ENCODE data around the gene STAT5A. TPM values are rescaled to one million over a fixed set of nuclear protein-coding genes. Genes with fewer than 3 reads are reported as not detected.

STAT5A gene
- total RNA-seq, 6 experiments from 2014 or later = 4.8 to 11.5 (median 7.7) TPM

GRCh38 chr17:42339221-42339620 lies 50.9 kb downstream of the STAT5A start:
- no peak overlapping the region for H3K4me3 ChIP-seq
- no peaks in the 10 kb centered on the region for H3K9me3 ChIP-seq
- H3K4me1 ChIP-seq = no peaks in the 10 kb centered on the region
- WGBS (ENCODE audit: insufficient coverage, low coverage, low lambda C conversion rate, missing lambda C conversion rate) = no CpG with 5 or more reads among the region's 5 CpGs
- intact Hi-C loops (cut with DNase I) = loop anchor here in 1 of 2 donors (10.0 kb wide), 1 partner anchor 146 kb away; no protein-coding TSS in a partner anchor
- DNase-seq (no peak), ATAC-seq (no peak)
- no peaks in the 10 kb centered on the region for H3K27me3 ChIP-seq
- H3K27ac ChIP-seq = no peak overlapping the region
- TF ChIP-seq POLR2A (IDR thresholded peaks at IDR 0.05) = no peak
- TF ChIP-seq CTCF (IDR thresholded peaks at IDR 0.05) = no peak
- peaks cover 27 to 94% (median 55%) of the 10 kb centered on the region in 4 donors for H3K36me3 ChIP-seq

- TF ChIP-seq POLR2A (IDR thresholded peaks at IDR 0.05) = no peak
- no peak for TF ChIP-seq CTCF (IDR thresholded peaks at IDR 0.05)
- H3K27me3 ChIP-seq = no peaks in the 10 kb centered on the region
- H3K4me1 ChIP-seq = no peaks in the 10 kb centered on the region
- ATAC-seq (peak in 2 of 4 donors; percentile 6 to 36), DNase-seq (no peak)
- intact Hi-C loops (cut with DNase I) = loop anchor here in 1 of 2 donors (10.0 kb wide), 1 partner anchor 54 kb away; no protein-coding TSS in a partner anchor
- H3K27ac ChIP-seq = no peak overlapping the region
- H3K9me3 ChIP-seq = no peaks in the 10 kb centered on the region
- peaks cover 21 to 94% (median 56%) of the 10 kb centered on the region in 4 donors for H3K36me3 ChIP-seq
- H3K4me3 ChIP-seq = no peak overlapping the region
Observed at GRCh38 chr17:42340691-42341127, 52.4 kb downstream of the STAT5A start.

GRCh38 chr17:42341568-42341967 lies 53.3 kb downstream of the STAT5A start:
- ATAC-seq = no peak

GRCh38 chr17:42342242-42343008 lies 54.1 kb downstream of the STAT5A start:
- no peak for TF ChIP-seq POLR2A (IDR thresholded peaks at IDR 0.05)
- no peak for TF ChIP-seq CTCF (IDR thresholded peaks at IDR 0.05)
- Histone ChIP-seq H3K27me3 (no peaks in the 10 kb centered on the region), H3K4me1 (peaks cover 0 to 15% (median 3%) of the 10 kb centered on the region in 4 donors), H3K9me3 (no peaks in the 10 kb centered on the region), H3K4me3 (no peak overlapping the region), H3K36me3 (peaks cover 18 to 86% (median 50%) of the 10 kb centered on the region in 4 donors), H3K27ac (no peak overlapping the region)
- intact Hi-C loops (cut with DNase I) = loop anchor here in 1 of 2 donors (10.0 kb wide), 1 partner anchor 52 kb away; no protein-coding TSS in a partner anchor
- WGBS (ENCODE audit: insufficient coverage, low coverage, low lambda C conversion rate, missing lambda C conversion rate) = 68% methylated on average over 6 of the region's 9 CpGs
- DNase-seq (no peak), ATAC-seq (no peak)

More at GRCh38 chr17:42341568-42341967, 53.3 kb downstream of the STAT5A start:
- H3K9me3 ChIP-seq = no peaks in the 10 kb centered on the region
- H3K27ac ChIP-seq = no peak overlapping the region
- no peak for DNase-seq
- TF ChIP-seq POLR2A (IDR thresholded peaks at IDR 0.05) = no peak
- TF ChIP-seq CTCF (IDR thresholded peaks at IDR 0.05) = no peak
- peaks cover 18 to 94% (median 55%) of the 10 kb centered on the region in 4 donors for H3K36me3 ChIP-seq
- WGBS (ENCODE audit: insufficient coverage, low coverage, low lambda C conversion rate, missing lambda C conversion rate) = 83% methylated on average over 4 of the region's 4 CpGs
- intact Hi-C loops (cut with DNase I) = loop anchor here in 1 of 2 donors (10.0 kb wide), 1 partner anchor 53 kb away; no protein-coding TSS in a partner anchor
- H3K27me3 ChIP-seq = no peaks in the 10 kb centered on the region
- no peak overlapping the region for H3K4me3 ChIP-seq
- peaks cover 0 to 8% (median 0%) of the 10 kb centered on the region in 4 donors for H3K4me1 ChIP-seq
